GM12878 (cell line): ENCODE results near the gene N4BP2L1. TPM values are rescaled to one million over a fixed set of nuclear protein-coding genes. Genes with fewer than 3 reads are reported as not detected.

Experiments
- ATAC-seq: fragments of 200-7000 bp; cut with Tn5 transposase; 3 replicates; pipeline ENCODE4 v1.9.1; 2020; ENCODE audit warnings: mild to moderate bottlenecking, moderate library complexity
- BruUV-seq: library from RNA; stranded (reverse); fragments of 400-500 nt; replicated peaks from 2 replicates; lab custom pipeline; 2021; lab: Mats Ljungman, UMichigan
- CTCF ChIA-PET: fragments of 300-600 bp; sonication (Branson Sonifier 250); formaldehyde crosslinking; extraction: SDS; loops from one replicate; lab custom pipeline; 2021; ENCODE audit warnings: inconsistent platforms; lab: Yijun Ruan, JAX
- POLR2A ChIA-PET: fragments of 350-600 bp; formaldehyde crosslinking; extraction: SDS; loops from one replicate; lab custom pipeline; 2021; ENCODE audit warnings: inconsistent platforms; lab: Charles Lee
- RAD21 ChIA-PET: fragments of 300-600 bp; sonication (Branson Sonifier 250); formaldehyde crosslinking; loops from one replicate; lab custom pipeline; 2023; ENCODE audit warnings: antibody characterized with exemption; ENCODE audit not compliant: unreplicated experiment; lab: Charles Lee
- SMC1A ChIA-PET: fragments of 300-600 bp; sonication (Branson Sonifier 250); formaldehyde crosslinking; loops from one replicate; lab custom pipeline; 2023; ENCODE audit not compliant: unreplicated experiment, uncharacterized antibody; lab: Charles Lee
- DNase-seq: peaks from one replicate; pipeline ENCODE4 v3.0.0-alpha.2; 2011; ENCODE audit warnings: low read depth, low spot score
- FAIRE-seq: peaks from 3 replicates; lab custom pipeline; 2011; peaks lifted over from hg19 to GRCh38; lab: Jason Lieb, UNC
- H2AFZ ChIP-seq: 2 replicates; pipeline ENCODE4 v1.6.0; 2011; ENCODE audit warnings: low read depth, low read length, control low read depth; ENCODE audit not compliant: control insufficient read depth
- H3K27ac ChIP-seq: 2 replicates; pipeline ENCODE4 v1.5.1; 2011; ENCODE audit warnings: control low read depth; ENCODE audit not compliant: control insufficient read depth, insufficient read depth
- H3K27me3 ChIP-seq, 2 experiments: replicated peaks in 1 of 2; 2 replicates each; pipeline versions ENCODE4 v1.6.0 to v1.6.1; 2011; ENCODE audit warnings: low read length in 1 of 2; ENCODE audit not compliant: control insufficient read depth in 2 of 2, insufficient read depth in 2 of 2
- H3K36me3 ChIP-seq, 2 experiments: 2 replicates each; pipeline ENCODE4 v1.5.1; 2011; ENCODE audit warnings: low read length in 1 of 2; ENCODE audit not compliant: control insufficient read depth in 2 of 2, insufficient read depth in 2 of 2
- H3K4me1 ChIP-seq: 2 replicates; pipeline ENCODE4 v1.6.1; 2011; ENCODE audit warnings: mild to moderate bottlenecking, low read length, moderate library complexity, mixed read lengths; ENCODE audit not compliant: control insufficient read depth, insufficient read depth
- H3K4me2 ChIP-seq: 2 replicates; pipeline ENCODE4 v1.6.0; 2011; ENCODE audit warnings: control low read depth; ENCODE audit not compliant: control insufficient read depth, insufficient read depth
- H3K4me3 ChIP-seq: fragments of 200-600 bp; sonication (generic); 2 replicates; pipeline ENCODE4 v1.5.1; 2016
- H3K79me2 ChIP-seq: 2 replicates; pipeline ENCODE4 v1.6.0; 2011; ENCODE audit warnings: low read length; ENCODE audit not compliant: control insufficient read depth, insufficient read depth
- H3K9ac ChIP-seq: 2 replicates; pipeline ENCODE4 v1.8.0; 2011; ENCODE audit warnings: low read length, control low read depth, mixed read lengths; ENCODE audit not compliant: control insufficient read depth, insufficient read depth
- H3K9me3 ChIP-seq: replicated peaks from 3 replicates; pipeline ENCODE4 v1.5.1; 2011; ENCODE audit warnings: mild to moderate bottlenecking, low read length; ENCODE audit not compliant: control insufficient read depth, insufficient read depth
- H4K20me1 ChIP-seq: 2 replicates; pipeline ENCODE4 v1.6.0; 2011; ENCODE audit not compliant: control insufficient read depth, insufficient read depth
- ETV6 ChIP-seq, 2 experiments: fragments of 450-650 bp in 1 of 2; IDR thresholded peaks in 1 of 2; conservative IDR thresholded peaks in 1 of 2; 2 replicates each; pipeline ENCODE4 v1.6.1; 2014; ENCODE audit warnings: antibody characterized with exemption in 1 of 2, borderline replicate concordance in 1 of 2, low read depth in 1 of 2, mild to moderate bottlenecking in 1 of 2, moderate library complexity in 1 of 2
- IKZF1 ChIP-seq: fragments of 450-650 bp; conservative IDR thresholded peaks from 2 replicates; pipeline ENCODE4 v1.6.1; 2017; ENCODE audit warnings: antibody characterized with exemption, mild to moderate bottlenecking
- IRF4 ChIP-seq: IDR thresholded peaks from 2 replicates; pipeline ENCODE4 v1.6.1; 2011; ENCODE audit warnings: low read depth, low read length
- NFYB ChIP-seq: IDR thresholded peaks from 2 replicates; pipeline ENCODE4 v1.6.1; 2011; ENCODE audit warnings: low read depth, mild to moderate bottlenecking, low read length, improper control_type of control experiment, moderate library complexity; ENCODE audit not compliant: insufficient read depth
- NR2C1 ChIP-seq: fragments of 450-650 bp; IDR thresholded peaks from 2 replicates; pipeline ENCODE4 v1.6.1; 2017; ENCODE audit warnings: antibody characterized with exemption, mild to moderate bottlenecking, moderate library complexity
- NR2F1 ChIP-seq: fragments of 450-650 bp; conservative IDR thresholded peaks from 2 replicates; pipeline ENCODE4 v1.6.1; 2017; ENCODE audit warnings: mild to moderate bottlenecking
- PAX8 ChIP-seq: fragments of 450-650 bp; IDR thresholded peaks from 2 replicates; pipeline ENCODE4 v1.6.1; 2017; ENCODE audit warnings: mild to moderate bottlenecking, moderate library complexity
- POLR2AphosphoS2 ChIP-seq: IDR thresholded peaks from 2 replicates; pipeline ENCODE4 v1.6.1; 2011; ENCODE audit warnings: low read depth, mild to moderate bottlenecking, low read length, improper control_type of control experiment, moderate library complexity
- RUNX3 ChIP-seq: IDR thresholded peaks from 2 replicates; pipeline ENCODE4 v1.6.1; 2012; ENCODE audit warnings: low read length, inconsistent platforms
- TCF7 ChIP-seq: IDR thresholded peaks from 2 replicates; pipeline ENCODE4 v1.6.1; 2014; ENCODE audit warnings: antibody characterized with exemption, borderline replicate concordance
- YBX1 ChIP-seq: fragments of 450-650 bp; IDR thresholded peaks from 2 replicates; pipeline ENCODE4 v1.6.1; 2016; ENCODE audit warnings: antibody characterized with exemption
- WGBS: methylation state at CpG from one replicate; pipeline ENCODE4 v1.1.6; 2016; ENCODE audit warnings: low lambda C conversion rate; ENCODE audit not compliant: insufficient replicate concordance, insufficient coverage; ENCODE audit errors: missing lambda C conversion rate; 5-methylcytosine and 5-hydroxymethylcytosine counted together
- in situ Hi-C: fragments of 300-500 bp; cut with MboI; formaldehyde crosslinking; loops from 9 replicates; pipeline ENCODE4 v1.14.3; 2018; ENCODE audit warnings: mixed read lengths
- intact Hi-C: fragments of 100-400 bp; cut with micrococcal nuclease; formaldehyde crosslinking; loops from one replicate; pipeline ENCODE4 v1.14.2; 2022; ENCODE audit not compliant: unreplicated experiment
- polyA plus RNA-seq, 11 experiments: library from polyadenylated mRNA; depleted of rRNA in 4 of 11; unstranded in 6 of 11; stranded (reverse) in 5 of 11; fragments of >200 nt; fragmentation: Nextera tagmentation in 4 of 11; fragmentation: Illumina TruSeq in 1 of 11; extraction: Ambion mirVana in 4 of 11; extraction: Trizol in 1 of 11; gene quantifications; 1 replicate in 1 of 11; 2 replicates in 10 of 11; pipeline versions ENCODE4 v1.2.1 to v1.2.3, GENCODE V29; 2011 to 2016; ENCODE audit warnings: inconsistent platforms in 2 of 11, missing spikeins in 2 of 11, low read depth in 1 of 11
- total RNA-seq, 4 experiments: library from RNA; depleted of rRNA in 3 of 4; stranded (reverse); fragments of >200 nt in 3 of 4; fragmentation: Illumina TruSeq in 1 of 4; extraction: Trizol in 1 of 4; gene quantifications; 2 replicates each; pipeline versions ENCODE4 v1.2.1 to v1.2.3, GENCODE V29; 2013 to 2021
- TF ChIP-seq, protein P1 (sequence below): IDR thresholded peaks from 2 replicates; pipeline ENCODE4 v1.6.1; 2012; ENCODE audit warnings: low read depth, low read length, improper control_type of control experiment
- TF ChIP-seq, protein P2 (sequence below): fragments of 450-650 bp; IDR thresholded peaks from 2 replicates; pipeline ENCODE4 v1.6.1; 2016; ENCODE audit warnings: mild to moderate bottlenecking
- TF ChIP-seq, protein P3 (sequence below): fragments of 450-650 bp; IDR thresholded peaks from 2 replicates; pipeline ENCODE4 v1.6.1; 2017; ENCODE audit warnings: mild to moderate bottlenecking, moderate library complexity

The N4BP2L1 gene
- total and polyA plus RNA-seq, 10 of the 15 experiments (the other 5 are each of a cell fraction or from before 2014, with no cell fraction given) = 3.3 to 42.5 (median 16.2) TPM

DNA sequence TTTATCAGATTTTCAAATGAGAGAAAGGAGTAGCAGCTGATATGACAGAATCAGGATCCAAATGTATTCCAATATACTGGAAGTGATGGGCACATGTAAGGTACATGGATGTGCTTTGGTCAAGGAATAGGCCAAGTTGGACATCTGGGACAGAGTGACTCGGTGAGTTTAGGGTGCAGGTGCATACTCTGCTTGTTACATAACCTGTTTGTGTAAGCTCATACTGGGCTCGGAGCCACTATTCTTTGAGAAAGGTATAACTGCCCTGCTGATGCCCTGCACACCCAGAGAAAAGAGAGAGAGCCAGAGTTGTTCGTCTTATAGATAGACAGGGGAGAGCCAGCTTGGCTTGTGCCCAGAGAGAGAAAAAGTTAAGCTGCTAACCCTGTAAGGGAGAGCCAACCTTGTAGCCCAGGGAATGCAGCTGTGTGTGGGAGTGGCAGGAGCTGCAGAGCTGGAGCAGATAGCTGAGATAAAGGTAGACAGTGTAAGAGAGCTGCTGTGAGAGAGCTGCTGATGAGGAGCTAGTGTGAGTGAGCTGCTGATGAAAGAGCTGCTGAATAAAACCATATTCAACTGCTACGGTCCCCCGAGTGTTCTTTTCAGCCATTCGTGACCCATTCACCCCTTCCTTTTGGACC, 40.7 kb upstream of the N4BP2L1 start (continued):
- TF ChIP-seq, protein P1, sequence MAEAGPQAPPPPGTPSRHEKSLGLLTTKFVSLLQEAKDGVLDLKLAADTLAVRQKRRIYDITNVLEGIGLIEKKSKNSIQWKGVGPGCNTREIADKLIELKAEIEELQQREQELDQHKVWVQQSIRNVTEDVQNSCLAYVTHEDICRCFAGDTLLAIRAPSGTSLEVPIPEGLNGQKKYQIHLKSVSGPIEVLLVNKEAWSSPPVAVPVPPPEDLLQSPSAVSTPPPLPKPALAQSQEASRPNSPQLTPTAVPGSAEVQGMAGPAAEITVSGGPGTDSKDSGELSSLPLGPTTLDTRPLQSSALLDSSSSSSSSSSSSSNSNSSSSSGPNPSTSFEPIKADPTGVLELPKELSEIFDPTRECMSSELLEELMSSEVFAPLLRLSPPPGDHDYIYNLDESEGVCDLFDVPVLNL = no peak
- TF ChIP-seq NR2F1 = no peak

DNA sequence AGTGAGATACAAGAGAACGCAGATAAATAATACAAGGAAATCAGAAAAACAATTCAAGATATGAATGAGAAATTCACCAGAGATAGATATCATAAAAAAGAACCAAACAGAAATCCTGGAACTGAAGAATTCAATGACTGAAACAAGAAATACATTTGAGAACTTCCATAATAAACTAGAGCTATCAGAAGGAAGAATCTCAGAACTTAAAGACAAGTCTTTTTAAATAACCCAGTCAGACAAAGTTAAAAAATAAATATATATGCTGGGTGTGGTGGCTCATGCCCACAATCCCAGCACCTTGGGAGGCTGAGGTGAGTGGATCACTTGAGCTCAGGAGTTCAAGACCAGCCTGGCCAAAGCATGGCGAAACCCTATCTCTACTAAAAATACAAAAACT, 28.7 kb upstream of the N4BP2L1 start:
- ChIA-PET RAD21 (no interaction called here), SMC1A (interaction anchor here (1.1 to 1.4 kb wide), 2 partner anchors 8 to 10 kb away, joined by 3 to 4 read pairs; no protein-coding TSS in a partner anchor), POLR2A (no interaction called here), CTCF (interaction anchor here (1.3 kb wide), 1 partner anchor 10 kb away, joined by 4 read pairs; no protein-coding TSS in a partner anchor)
- Histone ChIP-seq H2AFZ (no peak overlapping the region), H3K4me1 (no peaks in the 10 kb centered on the region), H3K9ac (no peak overlapping the region), H3K36me3 (no peaks in the 10 kb centered on the region), H4K20me1 (no peaks in the 10 kb centered on the region), H3K9me3 (peaks cover 9% of the 10 kb centered on the region; the same call in 2 of the 3 replicates), H3K27me3 (no peaks in the 10 kb centered on the region), H3K27ac (no peak overlapping the region), H3K79me2 (no peaks in the 10 kb centered on the region), H3K4me3 (no peak overlapping the region), H3K4me2 (no peak overlapping the region)
- in situ Hi-C loops = no loop called here
- no peak for DNase-seq
- FAIRE-seq = no peak
- WGBS = 98% methylated on average over 2 of the region's 2 CpGs
- intact Hi-C loops = no loop called here
- no TSS peak for BruUV-seq
- ATAC-seq = no peak
- TF ChIP-seq NFYB = no peak
- TF ChIP-seq TCF7 = no peak
- no peak for TF ChIP-seq NR2C1
- TF ChIP-seq, protein P2, sequence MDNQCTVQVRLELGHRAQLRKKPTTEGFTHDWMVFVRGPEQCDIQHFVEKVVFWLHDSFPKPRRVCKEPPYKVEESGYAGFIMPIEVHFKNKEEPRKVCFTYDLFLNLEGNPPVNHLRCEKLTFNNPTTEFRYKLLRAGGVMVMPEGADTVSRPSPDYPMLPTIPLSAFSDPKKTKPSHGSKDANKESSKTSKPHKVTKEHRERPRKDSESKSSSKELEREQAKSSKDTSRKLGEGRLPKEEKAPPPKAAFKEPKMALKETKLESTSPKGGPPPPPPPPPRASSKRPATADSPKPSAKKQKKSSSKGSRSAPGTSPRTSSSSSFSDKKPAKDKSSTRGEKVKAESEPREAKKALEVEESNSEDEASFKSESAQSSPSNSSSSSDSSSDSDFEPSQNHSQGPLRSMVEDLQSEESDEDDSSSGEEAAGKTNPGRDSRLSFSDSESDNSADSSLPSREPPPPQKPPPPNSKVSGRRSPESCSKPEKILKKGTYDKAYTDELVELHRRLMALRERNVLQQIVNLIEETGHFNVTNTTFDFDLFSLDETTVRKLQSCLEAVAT = no peak
- no peak for TF ChIP-seq YBX1
- TF ChIP-seq IRF4 = no peak
- TF ChIP-seq, protein P3, sequence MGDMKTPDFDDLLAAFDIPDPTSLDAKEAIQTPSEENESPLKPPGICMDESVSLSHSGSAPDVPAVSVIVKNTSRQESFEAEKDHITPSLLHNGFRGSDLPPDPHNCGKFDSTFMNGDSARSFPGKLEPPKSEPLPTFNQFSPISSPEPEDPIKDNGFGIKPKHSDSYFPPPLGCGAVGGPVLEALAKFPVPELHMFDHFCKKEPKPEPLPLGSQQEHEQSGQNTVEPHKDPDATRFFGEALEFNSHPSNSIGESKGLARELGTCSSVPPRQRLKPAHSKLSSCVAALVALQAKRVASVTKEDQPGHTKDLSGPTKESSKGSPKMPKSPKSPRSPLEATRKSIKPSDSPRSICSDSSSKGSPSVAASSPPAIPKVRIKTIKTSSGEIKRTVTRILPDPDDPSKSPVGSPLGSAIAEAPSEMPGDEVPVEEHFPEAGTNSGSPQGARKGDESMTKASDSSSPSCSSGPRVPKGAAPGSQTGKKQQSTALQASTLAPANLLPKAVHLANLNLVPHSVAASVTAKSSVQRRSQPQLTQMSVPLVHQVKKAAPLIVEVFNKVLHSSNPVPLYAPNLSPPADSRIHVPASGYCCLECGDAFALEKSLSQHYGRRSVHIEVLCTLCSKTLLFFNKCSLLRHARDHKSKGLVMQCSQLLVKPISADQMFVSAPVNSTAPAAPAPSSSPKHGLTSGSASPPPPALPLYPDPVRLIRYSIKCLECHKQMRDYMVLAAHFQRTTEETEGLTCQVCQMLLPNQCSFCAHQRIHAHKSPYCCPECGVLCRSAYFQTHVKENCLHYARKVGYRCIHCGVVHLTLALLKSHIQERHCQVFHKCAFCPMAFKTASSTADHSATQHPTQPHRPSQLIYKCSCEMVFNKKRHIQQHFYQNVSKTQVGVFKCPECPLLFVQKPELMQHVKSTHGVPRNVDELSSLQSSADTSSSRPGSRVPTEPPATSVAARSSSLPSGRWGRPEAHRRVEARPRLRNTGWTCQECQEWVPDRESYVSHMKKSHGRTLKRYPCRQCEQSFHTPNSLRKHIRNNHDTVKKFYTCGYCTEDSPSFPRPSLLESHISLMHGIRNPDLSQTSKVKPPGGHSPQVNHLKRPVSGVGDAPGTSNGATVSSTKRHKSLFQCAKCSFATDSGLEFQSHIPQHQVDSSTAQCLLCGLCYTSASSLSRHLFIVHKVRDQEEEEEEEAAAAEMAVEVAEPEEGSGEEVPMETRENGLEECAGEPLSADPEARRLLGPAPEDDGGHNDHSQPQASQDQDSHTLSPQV = no peak
- no peak for TF ChIP-seq ETV6 (conservative IDR thresholded peaks at IDR 0.05 in 1 of 2, IDR thresholded peaks at IDR 0.05 in 1 of 2; ENCODE audit: borderline replicate concordance in 1 of 2, low read depth in 1 of 2)
- TF ChIP-seq RUNX3 = no peak
- TF ChIP-seq IKZF1 = no peak
- TF ChIP-seq PAX8 = no peak
- TF ChIP-seq POLR2AphosphoS2 = no peak
